OCI-LY7 (cell line): ENCODE measurements around the gene PYGB. TPM values are rescaled to one million over a fixed set of nuclear protein-coding genes. Genes with fewer than 3 reads are reported as not detected.

Source experiments
- BruUV-seq: library from RNA; stranded (reverse); fragments of 400-500 nt; replicated peaks from 2 replicates; lab custom pipeline; 2021; lab: Mats Ljungman, UMichigan
- CTCF ChIA-PET: fragments of 300-600 bp; sonication (Branson Sonifier 250); formaldehyde crosslinking; loops from one replicate; lab custom pipeline; 2022; ENCODE audit warnings: antibody characterized with exemption; ENCODE audit not compliant: unreplicated experiment; lab: Charles Lee
- POLR2A ChIA-PET: fragments of 300-600 bp; sonication (Branson Sonifier 250); formaldehyde crosslinking; loops from one replicate; lab custom pipeline; 2022; ENCODE audit warnings: antibody characterized with exemption; lab: Charles Lee
- DNase-seq: peaks from one replicate; pipeline ENCODE4 v3.0.0-alpha.2; 2015; ENCODE audit warnings: low spot score
- H2AFZ ChIP-seq: fragments of 200-600 bp; sonication (generic), shearing (Covaris generic); 2 replicates; pipeline ENCODE4 v1.6.1; 2014; ENCODE audit warnings: mild to moderate bottlenecking, antibody characterized with exemption, low read length, moderate library complexity
- H3K27ac ChIP-seq: fragments of 200-600 bp; sonication (generic); 2 replicates; pipeline ENCODE4 v1.5.1; 2014; ENCODE audit warnings: mixed run types, low read depth, mild to moderate bottlenecking, moderate library complexity, low read length, inconsistent platforms; ENCODE audit not compliant: poor library complexity, severe bottlenecking
- H3K36me3 ChIP-seq: fragments of 200-600 bp; sonication (generic); 2 replicates; pipeline ENCODE4 v1.6.1; 2014; ENCODE audit warnings: mild to moderate bottlenecking, antibody characterized with exemption, low read length, moderate library complexity, mixed read lengths; ENCODE audit not compliant: insufficient read depth
- H3K4me1 ChIP-seq: fragments of 200-600 bp; sonication (generic); 2 replicates; pipeline ENCODE4 v1.5.1; 2014; ENCODE audit warnings: mild to moderate bottlenecking, low read length; ENCODE audit not compliant: insufficient read depth, poor library complexity, severe bottlenecking
- H3K4me2 ChIP-seq: fragments of 200-600 bp; sonication (generic); 2 replicates; pipeline ENCODE4 v1.6.1; 2014; ENCODE audit warnings: mild to moderate bottlenecking, low read length
- H3K4me3 ChIP-seq: fragments of 200-600 bp; sonication (generic); 2 replicates; pipeline ENCODE4 v1.5.1; 2014; ENCODE audit warnings: mild to moderate bottlenecking, low read depth, low read length; ENCODE audit not compliant: poor library complexity, severe bottlenecking
- H3K79me2 ChIP-seq: fragments of 200-600 bp; sonication (generic); 2 replicates; pipeline ENCODE4 v1.6.1; 2016; ENCODE audit warnings: low read depth, mild to moderate bottlenecking, low read length, moderate library complexity, mixed read lengths; ENCODE audit not compliant: insufficient read depth
- H3K9me2 ChIP-seq: fragments of 200-600 bp; sonication (generic); 2 replicates; pipeline ENCODE4 v1.6.1; 2016; ENCODE audit warnings: mild to moderate bottlenecking, low read length, mixed read lengths; ENCODE audit not compliant: insufficient read depth
- H3K9me3 ChIP-seq: fragments of 200-600 bp; sonication (generic); 2 replicates; pipeline ENCODE4 v1.6.1; 2014; ENCODE audit warnings: mild to moderate bottlenecking, mixed run types, low read length, mixed read lengths
- H4K20me1 ChIP-seq: fragments of 200-600 bp; sonication (generic); 2 replicates; pipeline ENCODE4 v1.6.1; 2014; ENCODE audit warnings: mild to moderate bottlenecking, antibody characterized with exemption, low read length, moderate library complexity, mixed read lengths; ENCODE audit not compliant: insufficient read depth
- CTCF ChIP-seq: fragments of 200-600 bp; sonication (generic); conservative IDR thresholded peaks from 2 replicates; pipeline ENCODE4 v1.5.1; 2014; ENCODE audit warnings: mild to moderate bottlenecking, antibody characterized with exemption, low read length, moderate library complexity, mixed read lengths
- EZH2phosphoT487 ChIP-seq: fragments of 200-600 bp; sonication (generic); IDR thresholded peaks from 2 replicates; pipeline ENCODE4 v1.6.1; 2018; ENCODE audit warnings: low read depth, borderline replicate concordance, mild to moderate bottlenecking, mixed run types, antibody characterized with exemption, low read length, moderate library complexity, mixed read lengths
- intact Hi-C: fragments of 100-400 bp; cut with micrococcal nuclease; formaldehyde crosslinking; loops from one replicate; pipeline ENCODE4 v1.10.0; 2022; ENCODE audit not compliant: unreplicated experiment
- total RNA-seq, 2 experiments: library from RNA; depleted of rRNA in 1 of 2; stranded (reverse); fragments of >200 nt in 1 of 2; shearing (Covaris generic) in 1 of 2; gene quantifications; 2 replicates each; pipeline ENCODE4 v1.2.3, GENCODE V29; 2014 to 2022

The PYGB gene
- total RNA-seq, 2 experiments from 2014 or later: 4.9 to 7.0 TPM

GRCh38 chr20:25248786-25249172 is 894 bp downstream of the PYGB start:
- intact Hi-C loops: loop anchor here (5.0 kb wide), 3 partner anchors 144 to 256 kb away; partner anchors contain the start of genes ABHD12, APMAP and GINS1
- Histone ChIP-seq H3K36me3 (no peaks in the 10 kb centered on the region), H3K9me3 (peaks cover 3% of the 10 kb centered on the region; the same call in 1 of the 2 replicates), H3K79me2 (no peaks in the 10 kb centered on the region), H3K9me2 (no peaks in the 10 kb centered on the region), H3K4me2 (peak overlapping the region; percentile 91), H3K4me1 (peaks cover 38% of the 10 kb centered on the region), H3K4me3 (peak overlapping the region; percentile 80), H4K20me1 (peaks cover 13% of the 10 kb centered on the region; the same call in 1 of the 2 replicates), H2AFZ (peak overlapping the region; percentile 54; the same call in 1 of the 2 replicates), H3K27ac (no peak overlapping the region)
- TF ChIP-seq CTCF (no peak), EZH2phosphoT487 (no peak)
- no peak for DNase-seq
- CTCF ChIA-PET: no interaction called here
- POLR2A ChIA-PET: interaction anchor here (0.6 to 1.4 kb wide), 3 partner anchors 12 to 69 kb away, joined by 3 to 4 read pairs (median 4); no protein-coding TSS in a partner anchor
- no TSS peak for BruUV-seq

- CTCF ChIA-PET: no interaction called here
- TSS peak; percentile 72 for BruUV-seq
- no peak overlapping the region for H3K27ac ChIP-seq
These were observed 1.5 kb downstream of the PYGB start for GRCh38 chr20:25249198-25249931.

More at GRCh38 chr20:25249198-25249931, 1.5 kb downstream of the PYGB start:
- H3K9me2 ChIP-seq: no peaks in the 10 kb centered on the region
- no peaks in the 10 kb centered on the region for H3K36me3 ChIP-seq
- intact Hi-C loops: loop anchor here (5.0 kb wide), 3 partner anchors 143 to 257 kb away; partner anchors contain the start of genes ABHD12, APMAP and GINS1
- no peak overlapping the region for H2AFZ ChIP-seq
- POLR2A ChIA-PET: interaction anchor here (0.6 to 1.4 kb wide), 3 partner anchors 13 to 70 kb away, joined by 3 to 4 read pairs (median 4); no protein-coding TSS in a partner anchor
- peak; percentile 8 for DNase-seq
- H3K4me3 ChIP-seq: peak overlapping the region; percentile 80
- H3K4me2 ChIP-seq: peak overlapping the region; percentile 91
- no peaks in the 10 kb centered on the region for H3K79me2 ChIP-seq
- TF ChIP-seq CTCF (0 out of 2 replicates have a peak, but pooled peaks have one; percentile 20), EZH2phosphoT487 (no peak)
- H3K4me1 ChIP-seq: peaks cover 38% of the 10 kb centered on the region
- H4K20me1 ChIP-seq: peaks cover 13% of the 10 kb centered on the region
- H3K9me3 ChIP-seq: no peaks in the 10 kb centered on the region
